GDM1 (cell line): ENCODE measurements around the gene EIF1AD.

Experiments used
- DNase-seq: peaks from one replicate; lab custom pipeline; 2025; lab: John Stamatoyannopoulos, UW

Gene EIF1AD

DNA sequence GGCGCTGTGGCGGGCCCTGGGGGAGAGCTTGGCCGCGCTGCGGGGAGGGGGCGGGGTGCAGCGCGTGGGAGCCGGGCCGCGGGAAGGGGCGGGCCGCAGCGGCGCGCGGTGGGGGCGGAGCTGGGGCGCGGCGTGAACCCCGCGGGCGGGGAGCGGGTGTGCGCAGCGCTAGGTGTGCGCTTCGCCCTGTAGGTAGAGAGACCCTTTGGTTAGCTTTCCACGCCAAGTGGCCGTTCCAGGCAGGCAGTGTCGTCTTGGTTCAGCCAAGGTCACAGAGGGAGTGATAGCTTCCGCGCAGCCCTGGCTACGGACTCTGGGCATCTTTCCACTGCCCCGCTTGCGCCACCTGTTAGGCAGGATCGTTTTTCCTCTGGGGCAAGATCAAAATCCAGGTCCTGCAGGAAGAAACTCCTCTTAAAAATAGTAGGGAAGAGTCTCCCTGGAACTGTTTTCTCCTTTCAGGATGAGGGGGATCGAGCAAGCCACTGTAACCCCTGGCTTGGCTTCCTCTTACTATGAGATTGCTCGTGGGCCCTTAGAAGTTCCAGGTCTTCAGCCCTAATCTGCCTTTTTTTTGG lies 780 bp upstream of the EIF1AD start:
- DNase-seq = no peak

DNA sequence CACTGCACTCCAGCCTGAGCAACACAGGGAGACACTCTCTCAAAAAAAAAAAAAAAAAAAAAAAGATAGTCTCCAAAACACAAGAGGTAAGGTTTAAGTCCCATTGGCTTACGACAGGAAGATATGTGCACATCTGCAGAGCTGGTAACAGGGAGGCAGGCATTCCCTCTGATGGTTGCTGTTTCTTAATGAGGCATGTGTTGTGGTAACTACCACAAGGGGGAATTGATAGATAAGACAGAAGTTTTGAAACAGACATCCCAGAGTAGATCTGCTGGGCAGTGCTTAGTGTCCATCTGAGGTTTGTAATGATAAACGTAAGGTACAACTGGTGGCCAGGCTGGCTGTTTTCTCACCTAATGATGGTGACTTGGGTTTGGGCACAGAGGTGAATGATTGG lies 4.7 kb downstream of the EIF1AD start:
- DNase-seq = no peak

DNA sequence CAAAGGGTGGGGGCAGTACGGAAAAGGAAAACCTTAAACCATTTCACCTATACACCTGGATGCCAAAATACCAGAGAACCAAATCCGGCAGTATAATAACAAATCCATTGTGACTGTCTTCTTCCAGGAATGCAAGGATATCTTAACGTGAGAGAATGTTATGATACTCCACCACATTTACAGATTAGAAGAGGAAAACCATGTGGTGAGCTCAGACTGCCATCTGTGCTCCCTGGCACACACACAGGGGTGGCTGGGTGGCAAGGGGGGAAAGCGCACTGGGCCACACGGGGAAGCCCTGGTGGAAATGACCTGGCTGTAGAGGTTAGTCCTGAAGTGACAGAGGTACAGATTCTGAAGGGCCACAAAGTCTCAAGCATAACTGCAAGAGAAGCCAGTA lies 9.9 kb downstream of the EIF1AD start:
- DNase-seq = no peak

DNA sequence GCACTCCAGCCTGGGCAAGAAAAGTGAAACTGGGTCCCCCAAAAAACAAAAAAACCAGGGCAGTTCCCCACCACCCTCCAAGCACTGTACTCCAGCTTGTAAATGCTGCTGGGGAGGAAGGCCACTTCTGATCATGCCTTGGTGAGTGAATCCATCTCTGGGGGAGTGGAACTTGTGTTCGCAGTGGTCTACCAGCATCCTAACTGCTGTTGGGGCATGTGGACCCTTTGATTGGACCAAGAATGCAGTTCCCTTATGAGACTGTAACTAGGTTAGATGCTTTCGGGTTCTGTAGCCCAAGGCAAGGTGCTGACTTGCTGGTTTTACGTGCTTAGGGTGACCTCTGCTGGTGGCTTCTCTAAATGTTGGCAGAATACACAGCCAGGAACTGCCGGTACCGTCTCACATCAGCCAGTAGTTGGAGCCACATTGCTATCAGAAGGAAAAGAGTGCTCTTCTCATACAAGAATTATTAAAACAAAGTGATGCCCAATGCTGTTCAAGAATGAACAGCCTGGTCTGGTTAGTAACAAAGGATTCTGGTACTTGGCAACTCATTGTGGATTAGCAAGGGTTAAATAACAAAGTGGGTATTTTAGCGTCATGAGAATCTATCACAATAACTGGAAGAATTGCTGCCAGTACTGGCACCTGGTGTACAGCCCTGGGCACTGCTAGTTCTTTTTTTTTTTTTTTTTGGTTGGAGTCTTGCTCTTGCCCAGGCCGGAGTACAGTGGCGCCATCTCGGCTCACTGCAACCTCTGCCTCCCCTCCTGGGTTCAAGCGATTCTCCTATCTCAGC lies 13.0 kb downstream of the EIF1AD start:
- peak; percentile 89 for DNase-seq

DNA sequence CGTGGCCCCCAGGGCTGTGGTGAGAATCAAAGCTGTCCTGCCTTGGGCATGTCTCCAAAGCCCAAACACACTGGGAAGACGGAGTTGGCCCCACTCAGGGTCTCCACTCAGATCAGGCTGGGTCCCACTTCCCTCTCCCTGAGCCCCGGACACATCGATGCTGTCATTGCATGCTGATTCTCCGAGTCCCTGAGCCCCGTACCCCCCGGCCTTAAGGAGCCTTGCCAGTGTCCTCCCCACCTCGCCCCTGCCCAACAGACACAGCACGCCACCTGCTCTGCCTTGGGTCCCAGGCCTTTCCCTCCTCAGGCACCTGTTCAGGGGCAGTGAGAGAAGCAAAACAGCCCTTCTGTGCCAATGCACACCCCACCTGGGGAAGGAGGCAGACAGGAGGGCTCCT lies 14.6 kb downstream of the EIF1AD start:
- no peak for DNase-seq

DNA sequence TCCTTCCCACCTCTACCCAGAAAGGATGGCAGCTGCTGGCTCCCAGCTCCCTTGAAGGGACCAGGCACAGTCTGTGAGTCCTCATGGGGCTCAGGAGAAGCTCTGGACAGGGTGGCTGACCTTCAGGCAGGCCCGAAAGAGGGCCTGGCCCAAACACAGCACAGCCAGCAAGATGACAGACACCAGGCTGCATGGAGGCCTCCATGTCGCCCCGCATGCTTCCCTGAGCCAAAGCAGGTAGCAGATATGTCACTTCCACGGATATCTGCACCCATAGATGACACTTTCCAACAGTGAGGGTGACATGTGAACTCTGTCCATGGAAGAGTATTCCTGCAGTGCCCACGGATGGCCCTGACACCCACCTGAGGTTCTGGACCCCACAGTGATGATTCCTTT lies 18.4 kb downstream of the EIF1AD start:
- no peak for DNase-seq

DNA sequence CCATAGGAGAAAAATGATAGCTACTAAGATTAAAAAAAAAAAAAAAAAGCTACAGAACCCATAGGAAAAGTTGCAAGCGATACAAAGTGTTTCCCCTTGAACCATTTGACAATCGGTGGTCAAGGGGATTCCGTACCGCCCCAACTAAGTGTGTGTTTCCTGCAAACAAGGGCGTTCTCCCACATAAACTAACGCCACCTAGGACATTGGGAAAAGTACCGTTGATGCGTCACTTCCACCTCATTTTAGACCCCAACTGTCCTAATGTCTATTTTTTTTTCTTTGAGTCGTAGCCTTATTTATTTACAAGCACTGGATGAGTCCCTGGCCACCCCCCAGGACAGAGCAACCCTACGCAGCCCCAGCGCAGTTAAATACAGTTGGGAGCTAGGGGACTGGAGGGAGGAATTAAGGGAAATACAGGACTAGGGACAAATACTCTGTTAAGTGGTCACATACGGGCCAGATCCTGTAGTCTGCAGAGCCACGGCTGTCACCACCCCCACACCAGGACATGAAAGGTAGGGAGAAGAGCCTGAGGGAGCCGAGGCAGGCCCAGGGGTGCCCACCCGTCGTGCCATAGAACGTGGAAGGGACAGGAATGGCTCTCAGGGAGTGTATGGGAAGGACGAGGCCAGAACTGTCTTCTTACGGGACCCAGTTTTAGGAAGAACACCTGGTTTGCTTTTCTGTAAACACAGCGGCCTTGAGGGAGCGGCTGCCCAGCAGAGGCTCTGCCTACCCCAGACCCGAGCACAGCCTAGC lies 19.0 kb downstream of the EIF1AD start:
- no peak for DNase-seq

DNA sequence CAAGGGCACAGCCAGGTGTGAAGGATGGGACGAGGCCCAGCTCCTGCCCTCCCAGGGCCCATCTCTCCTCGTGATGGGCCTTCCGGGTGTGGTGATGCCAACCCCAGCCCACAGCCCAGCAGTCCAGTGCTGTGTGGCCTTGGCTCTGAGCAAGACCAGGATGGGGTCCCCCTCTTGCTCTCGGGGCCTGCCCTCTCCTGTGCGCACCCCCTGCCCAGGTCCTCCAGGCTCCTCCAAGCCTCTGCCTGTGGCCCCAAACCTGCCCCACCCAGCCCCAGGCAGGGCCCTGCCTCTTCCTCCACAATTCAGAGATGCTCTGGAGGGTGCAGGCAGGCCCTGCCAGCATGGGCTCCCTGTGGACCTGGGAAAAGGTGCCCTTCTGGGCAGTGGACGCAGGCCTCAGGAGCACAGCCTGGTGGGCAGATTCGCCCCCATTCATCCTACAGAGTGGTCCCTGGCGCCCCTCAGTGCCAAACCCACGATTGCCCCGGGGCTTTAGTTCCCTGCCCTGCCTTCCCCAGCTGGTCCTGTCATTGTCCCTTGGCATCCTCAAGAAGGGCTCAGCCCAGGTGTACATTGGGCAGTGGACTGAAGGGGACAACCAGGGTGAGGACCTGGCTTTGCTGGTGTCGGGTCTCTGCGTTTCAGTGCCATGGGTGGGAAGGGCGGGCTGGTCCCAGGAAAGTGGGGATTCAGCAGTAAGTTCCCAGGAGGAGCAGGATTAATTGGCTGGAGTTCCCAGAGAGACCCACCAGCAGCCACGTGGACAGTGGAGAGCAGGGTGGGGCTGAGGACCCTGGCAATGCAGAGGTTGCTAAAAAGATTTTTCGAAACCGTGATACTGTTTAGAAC lies 19.8 kb downstream of the EIF1AD start:
- no peak for DNase-seq

DNA sequence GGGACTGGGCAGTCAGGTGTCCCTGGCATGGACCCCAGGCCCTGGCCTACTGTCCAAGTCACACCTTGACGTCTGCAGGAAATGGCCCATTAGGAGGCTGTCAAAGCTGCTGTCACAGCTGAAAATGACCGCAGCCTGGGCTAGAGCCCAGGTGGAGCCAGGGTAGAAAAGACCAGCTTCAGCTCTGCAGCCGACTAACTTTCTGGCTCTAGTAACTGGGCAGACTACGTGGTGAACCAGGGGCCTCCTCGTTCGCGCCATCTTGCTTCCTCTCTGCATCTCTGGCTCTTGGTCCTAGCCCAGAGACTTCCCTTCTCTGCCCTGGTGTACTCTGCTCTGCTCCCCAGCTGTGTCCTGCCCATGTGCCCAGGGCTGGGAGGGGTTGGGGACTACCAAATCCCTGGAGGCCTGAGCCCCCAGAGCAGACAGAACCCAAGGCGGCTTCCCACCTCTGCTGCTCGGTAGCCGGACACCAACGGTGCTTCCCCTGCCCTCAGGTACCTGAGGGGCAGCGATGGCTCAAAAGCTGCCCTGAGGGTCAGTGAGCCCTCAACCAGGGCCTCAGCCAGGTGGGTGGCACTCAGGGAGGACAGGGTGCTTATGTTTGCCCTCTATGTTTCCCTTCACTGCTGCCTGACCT lies 20.7 kb downstream of the EIF1AD start:
- DNase-seq = no peak

DNA sequence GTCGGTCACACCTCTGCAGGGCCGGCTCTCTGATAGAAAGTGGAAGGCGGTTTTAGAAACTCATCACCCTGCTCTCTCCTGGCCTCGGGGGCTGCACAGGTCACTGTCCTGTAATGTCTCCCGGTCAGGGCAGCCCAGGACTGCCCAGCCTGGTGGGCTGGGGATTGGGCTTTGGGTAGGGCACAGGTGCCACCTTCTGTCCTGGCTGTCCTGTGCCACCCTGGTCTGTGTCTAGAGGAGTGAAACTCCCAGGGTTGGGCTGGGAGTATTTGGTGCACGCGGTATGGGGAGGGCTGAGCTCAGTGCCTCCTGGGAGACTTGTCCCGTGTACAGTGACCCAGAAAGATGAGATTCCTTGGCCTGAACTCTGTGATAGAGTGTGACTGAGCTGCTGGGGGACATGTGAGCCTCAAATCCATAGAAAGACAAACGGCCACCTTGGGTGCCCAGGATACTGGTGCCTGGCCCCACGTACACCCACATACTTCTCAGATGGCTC lies 22.6 kb downstream of the EIF1AD start:
- DNase-seq = no peak

DNA sequence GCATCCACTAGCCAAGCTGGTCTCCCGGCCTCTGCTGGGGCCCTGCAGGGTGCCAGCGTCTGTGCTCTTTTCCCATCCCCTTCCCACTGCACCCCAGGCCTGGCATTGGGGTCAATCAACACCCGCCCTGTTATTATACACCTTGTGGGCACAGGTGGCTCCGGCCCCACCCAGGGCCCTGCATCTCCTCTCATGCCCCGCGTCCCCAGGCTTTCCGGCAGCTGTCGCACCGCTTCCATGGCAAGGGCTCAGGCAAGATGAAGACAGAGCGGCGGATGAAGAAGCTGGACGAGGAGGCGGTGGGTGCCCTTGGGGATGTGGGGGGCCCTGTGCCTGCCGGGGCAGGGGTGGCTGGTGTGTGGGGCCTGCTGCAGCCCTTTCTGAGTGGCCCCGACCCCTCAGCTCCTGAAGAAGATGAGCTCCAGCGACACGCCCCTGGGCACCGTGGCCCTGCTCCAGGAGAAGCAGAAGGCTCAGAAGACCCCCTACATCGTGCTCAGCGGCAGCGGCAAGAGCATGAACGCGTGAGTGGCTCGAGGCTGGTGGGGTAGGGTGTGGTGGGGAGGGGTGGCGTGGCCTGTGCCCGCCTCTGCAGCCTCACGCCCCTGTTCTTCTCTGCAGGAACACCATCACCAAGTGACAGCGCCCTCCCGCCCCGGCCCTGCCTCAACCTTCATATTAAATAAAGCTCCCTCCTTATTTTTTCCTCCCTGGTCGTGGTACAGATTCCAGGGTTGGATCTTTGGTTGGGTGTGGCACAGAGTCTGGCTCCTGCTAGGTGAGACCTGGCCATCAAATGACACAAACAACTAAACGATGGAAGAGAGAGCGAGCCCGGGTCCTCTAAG lies 23.3 kb downstream of the EIF1AD start:
- DNase-seq = no peak

DNA sequence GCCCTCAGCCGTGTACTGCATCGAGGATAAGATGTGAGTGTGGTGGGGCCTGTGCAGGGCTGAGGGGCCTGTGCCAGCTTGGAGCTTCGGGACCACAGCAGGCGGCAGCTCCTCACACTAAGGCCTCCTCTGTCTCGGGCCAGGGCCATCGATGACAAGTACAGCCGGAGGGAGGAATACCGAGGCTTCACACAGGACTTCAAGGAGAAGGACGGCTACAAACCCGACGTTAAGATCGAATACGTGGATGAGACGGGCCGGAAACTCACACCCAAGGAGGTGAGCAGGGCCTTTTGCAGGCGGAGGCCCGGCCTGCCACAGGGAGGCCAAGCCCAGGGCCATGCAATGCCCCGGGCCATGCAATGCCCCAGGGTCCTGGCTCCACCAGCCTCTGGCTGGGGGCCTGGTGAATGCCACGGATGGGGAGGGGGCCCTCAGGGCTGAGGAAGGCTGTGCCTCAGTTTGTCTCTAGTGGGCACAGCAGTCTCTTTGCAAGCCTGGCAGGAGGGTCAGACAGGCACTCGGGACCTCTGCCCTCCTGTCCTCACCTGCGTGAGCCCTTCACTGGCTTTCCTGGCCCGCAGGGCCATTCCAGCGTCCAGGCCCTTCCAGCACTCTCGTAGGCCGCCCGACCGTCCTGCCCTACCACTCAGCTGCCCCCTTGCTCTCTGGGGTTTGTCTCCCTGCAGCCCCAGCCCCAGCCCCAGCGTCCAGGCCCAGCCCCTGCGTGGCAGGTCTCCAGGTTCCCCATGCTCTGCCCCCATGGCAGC lies 24.2 kb downstream of the EIF1AD start:
- no peak for DNase-seq

DNA sequence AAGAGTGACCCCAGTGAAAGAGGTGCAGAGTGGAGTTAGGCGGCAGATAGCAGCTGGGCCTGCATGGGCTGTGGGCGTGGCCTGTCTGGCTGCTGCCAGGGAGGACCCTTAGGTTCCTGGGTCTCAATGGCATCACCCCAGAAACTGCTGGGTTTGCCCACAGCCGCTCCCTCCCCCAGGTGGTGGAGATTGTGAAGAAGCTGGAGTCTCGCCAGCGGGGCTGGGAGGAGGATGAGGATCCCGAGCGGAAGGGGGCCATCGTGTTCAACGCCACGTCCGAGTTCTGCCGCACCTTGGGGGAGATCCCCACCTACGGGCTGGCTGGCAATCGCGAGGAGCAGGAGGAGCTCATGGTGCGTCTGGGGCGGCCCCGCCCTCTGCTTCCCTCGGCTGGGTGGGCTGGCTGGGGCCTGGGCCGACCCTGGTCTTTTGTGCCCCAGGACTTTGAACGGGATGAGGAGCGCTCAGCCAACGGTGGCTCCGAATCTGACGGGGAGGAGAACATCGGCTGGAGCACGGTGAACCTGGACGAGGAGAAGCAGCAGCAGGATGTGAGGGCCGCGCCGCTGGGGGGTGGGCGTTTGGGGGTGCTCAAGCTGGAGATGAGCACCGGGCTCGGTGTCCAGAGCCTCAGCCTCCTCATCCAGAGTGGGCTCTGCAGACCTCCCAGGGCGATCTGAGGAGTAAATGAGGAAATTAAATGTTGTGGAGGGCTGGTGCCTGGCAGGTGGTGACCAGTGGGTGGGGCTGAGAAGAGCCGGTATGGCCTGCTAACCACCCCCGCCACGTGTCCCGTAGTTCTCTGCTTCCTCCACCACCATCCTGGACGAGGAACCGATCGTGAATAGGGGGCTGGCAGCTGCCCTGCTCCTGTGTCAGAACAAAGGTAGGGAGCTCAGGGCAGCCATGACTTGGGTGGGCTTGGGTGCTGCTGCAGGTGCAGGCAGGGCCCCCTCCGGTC lies 25.5 kb downstream of the EIF1AD start:
- no peak for DNase-seq

DNA sequence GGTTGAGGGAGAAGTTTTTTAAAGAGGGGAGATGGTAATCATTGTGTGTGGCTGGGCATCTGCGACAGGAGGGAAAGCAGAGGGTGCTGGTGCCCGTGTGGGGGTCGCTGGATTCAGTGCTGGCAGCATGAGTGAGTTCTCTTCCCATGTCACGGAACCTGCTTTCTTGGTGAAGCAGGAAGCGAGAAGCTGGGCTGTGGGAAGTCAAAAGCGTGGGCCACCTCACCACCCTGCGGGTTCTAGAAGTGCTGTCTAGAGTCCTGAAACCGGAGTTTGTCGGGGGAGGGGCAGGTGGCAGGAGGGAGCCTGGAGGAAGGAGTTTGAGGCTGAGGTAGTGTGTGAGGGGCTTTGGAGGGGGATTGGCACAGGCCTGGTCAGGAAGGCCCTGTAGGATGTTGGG lies 26.2 kb downstream of the EIF1AD start:
- DNase-seq = no peak

DNA sequence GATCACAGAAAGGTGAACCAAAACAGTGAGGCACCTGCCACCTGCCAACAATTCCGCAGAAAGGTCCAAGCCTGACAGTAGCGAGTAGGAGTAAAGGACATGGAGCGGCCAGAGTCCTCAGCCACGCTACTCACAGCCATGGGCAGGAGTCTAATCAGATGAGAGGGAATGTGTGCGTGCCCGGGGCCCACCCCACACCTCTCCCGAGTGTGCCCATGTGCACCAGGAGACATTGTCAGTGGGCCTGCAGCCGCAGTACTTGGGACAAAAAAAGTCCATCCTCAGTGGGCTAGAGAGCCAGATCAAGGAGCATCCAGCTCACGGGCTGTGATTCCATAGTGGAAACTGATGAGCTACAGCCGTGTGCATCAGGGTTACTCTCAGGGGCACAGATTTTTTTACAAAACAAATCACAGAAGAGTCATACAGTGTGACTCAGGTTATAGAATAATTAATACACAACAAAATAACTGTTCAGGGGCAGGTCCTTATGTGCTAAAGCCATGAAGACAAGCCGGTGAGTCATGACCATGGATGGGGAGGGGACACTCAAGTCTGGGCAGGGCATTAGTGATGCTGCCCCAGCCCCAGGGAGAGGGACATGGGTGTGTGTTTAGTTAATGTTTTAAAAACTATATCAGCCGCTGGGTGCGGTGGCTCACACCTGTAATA lies 28.4 kb downstream of the EIF1AD start:
- DNase-seq = no peak

DNA sequence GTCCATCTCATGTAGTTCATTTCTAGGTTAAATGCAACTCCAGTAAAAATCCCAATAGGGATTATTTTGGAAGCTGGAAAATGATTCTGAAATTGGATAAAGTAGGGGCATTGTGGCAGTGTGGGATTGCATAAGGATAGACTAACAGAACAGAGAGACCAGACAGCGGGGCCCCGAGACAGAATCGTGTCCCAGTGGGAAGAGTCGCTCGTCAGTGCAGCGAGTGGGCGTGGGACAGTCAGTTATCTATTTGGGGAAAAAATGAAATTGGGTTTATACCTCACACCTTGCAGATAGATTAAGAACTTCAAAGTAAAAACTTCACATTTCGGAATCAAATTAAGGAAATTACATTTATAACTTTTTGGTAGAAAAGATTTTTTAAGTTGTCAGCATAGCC lies 29.8 kb downstream of the EIF1AD start:
- no peak for DNase-seq

DNA sequence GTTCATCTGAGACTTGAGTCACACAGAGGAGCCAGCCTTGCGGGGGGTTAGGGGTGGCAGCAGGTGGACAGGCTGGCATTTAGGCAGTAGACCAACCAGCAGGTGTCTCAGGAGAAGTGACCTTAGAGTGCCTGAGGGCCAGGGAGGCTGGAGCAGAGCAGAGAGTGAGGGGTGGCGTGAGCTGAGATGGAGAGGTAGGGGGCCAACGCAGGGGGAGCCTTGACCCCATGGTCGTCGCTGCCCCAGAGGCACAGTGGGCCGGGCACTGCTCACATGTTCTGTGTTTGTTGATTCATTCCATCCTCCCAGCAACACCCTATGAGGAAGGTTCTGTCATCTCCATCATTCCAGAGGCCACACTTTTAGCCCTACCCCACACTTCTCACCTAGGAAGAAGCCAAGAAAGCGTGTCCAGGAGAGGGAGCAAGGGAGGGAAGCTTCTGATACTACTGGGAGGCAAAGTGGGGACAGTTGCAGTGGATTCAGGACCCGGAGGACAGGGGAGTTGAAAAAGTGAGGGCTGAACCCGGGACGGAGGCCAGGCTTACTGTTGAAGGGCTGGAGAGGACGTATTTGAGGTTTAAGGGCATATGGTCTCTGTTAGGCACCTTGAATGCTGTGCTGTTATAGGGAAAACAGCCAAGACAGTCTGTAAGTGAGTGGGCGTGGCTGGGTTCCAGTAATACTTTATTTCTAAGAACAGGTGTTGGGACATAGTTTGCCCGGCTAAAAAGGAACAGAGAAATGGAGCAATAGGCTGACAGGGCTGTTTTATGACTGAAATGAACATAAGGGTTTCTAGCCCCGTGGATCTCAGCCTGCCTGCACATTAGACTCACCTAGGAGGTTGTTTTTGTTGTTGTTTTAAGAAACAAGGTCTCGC lies 33.1 kb downstream of the EIF1AD start:
- no peak for DNase-seq
